HG03442 (cell line): ENCODE data around the gene ETV6.
"Not testable (repeated sequence)": the region's sequence is repeated elsewhere in the genome, so short reads cannot be mapped to it uniquely, and the experiment has no call there.

Source experiments
- ATAC-seq: cut with Tn5 transposase; IDR thresholded peaks from one replicate; pipeline ENCODE4 v1.9.1; 2021; ENCODE audit warnings: mild to moderate bottlenecking, moderate library complexity; ENCODE audit not compliant: unreplicated experiment

The ETV6 gene

DNA sequence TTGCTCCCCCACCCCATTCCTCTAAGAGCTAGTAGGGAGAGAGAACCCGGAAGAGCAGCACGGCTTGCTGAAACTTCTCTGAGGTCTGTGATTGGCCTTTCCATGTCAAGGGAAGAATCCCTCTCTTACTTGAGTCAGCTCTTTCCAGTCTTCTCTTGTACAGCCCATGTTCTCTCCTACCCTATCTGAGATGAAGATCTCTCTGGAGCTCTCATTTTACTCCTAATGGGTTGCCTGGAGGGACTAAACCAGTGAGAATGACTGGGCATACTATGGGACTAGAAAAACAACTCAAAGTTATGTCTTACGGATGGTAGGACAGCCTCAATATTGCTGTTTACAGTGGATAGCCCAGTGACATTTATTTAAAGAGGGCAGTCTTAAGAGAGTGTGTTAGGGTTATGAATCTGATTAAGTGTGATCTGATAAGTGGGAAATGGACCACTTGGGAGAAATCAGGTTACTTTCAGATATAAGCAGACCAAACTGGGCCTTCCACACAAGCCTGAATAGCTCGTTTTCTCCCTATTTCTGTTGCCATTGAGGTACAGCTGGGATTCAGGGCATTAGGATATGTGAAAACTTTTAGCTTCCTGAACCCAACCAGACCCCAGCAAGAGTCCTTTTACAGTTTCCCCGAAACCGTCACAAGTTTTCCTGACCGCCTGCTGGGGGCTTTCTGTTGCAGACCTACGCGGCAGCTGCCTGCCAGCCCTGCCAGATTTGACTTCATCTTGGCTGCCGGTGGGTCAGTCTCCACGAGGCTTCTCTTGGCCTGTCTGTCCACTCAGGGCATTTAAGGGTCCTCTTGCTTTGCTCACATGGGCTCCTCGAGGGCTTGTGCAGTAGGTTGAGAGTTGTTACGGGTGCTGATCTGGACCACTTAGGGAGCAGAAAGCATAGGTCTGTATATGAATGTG lies 16.9 kb downstream of the ETV6 start:
- no peak for ATAC-seq

DNA sequence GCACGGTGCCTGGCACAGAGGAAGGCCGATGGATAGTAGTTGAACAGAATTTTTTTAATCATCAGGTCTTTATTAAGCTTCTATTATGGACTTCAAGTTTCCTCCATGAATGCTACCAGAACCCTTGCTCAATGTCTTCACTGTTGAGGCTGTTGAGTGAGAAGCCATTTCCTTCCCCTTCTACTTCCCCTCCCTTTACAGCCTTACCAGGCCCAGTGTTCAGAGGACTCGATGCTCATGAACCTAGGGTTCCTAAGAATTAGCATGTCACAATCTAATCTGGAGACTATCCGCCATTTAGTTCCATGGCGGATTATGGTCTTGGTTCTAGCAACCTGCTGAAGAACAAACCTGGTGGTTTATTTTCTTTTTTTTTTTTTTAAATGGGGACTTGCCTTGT lies 17.7 kb downstream of the ETV6 start:
- ATAC-seq = no peak

DNA sequence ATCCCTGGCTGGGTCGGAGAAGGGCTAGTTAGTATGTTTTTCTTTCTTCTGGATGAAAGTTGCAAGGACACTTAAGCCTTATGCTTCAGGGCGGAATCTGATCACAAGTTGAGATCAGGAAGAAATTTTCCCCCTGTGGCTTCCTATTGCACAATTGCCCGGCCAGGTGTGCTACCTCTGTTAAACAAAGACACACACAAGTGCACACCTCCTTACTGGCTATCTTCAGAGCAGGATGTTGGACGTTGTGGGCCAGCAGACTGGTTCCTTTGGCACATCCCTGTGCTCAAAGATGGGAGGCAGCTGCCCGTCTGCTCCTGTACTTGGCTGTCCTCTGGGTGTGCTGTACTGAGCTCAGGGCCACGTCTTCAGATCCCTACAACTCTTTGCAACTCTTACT lies 19.1 kb downstream of the ETV6 start:
- no peak for ATAC-seq

DNA sequence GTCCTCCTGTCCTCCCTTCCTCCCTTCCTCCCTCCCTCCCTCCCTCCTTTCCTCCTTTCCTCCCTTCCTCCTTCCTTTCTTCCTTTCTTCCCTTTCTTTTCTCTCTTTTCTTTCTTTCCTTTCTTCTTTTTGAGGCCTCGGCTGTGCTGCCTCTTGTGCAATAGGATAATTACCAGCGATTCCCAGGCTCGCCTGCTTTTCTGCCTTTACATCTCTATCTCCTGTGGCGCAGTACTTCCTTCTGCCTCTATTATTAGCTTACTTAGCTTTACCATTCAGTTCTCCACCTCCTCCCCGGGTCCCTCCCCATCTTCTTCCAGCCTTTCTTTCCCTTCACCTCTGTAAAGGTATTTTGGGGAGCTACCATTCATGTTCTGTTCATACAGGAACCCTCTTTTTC lies 19.9 kb downstream of the ETV6 start:
- no peak for ATAC-seq

DNA sequence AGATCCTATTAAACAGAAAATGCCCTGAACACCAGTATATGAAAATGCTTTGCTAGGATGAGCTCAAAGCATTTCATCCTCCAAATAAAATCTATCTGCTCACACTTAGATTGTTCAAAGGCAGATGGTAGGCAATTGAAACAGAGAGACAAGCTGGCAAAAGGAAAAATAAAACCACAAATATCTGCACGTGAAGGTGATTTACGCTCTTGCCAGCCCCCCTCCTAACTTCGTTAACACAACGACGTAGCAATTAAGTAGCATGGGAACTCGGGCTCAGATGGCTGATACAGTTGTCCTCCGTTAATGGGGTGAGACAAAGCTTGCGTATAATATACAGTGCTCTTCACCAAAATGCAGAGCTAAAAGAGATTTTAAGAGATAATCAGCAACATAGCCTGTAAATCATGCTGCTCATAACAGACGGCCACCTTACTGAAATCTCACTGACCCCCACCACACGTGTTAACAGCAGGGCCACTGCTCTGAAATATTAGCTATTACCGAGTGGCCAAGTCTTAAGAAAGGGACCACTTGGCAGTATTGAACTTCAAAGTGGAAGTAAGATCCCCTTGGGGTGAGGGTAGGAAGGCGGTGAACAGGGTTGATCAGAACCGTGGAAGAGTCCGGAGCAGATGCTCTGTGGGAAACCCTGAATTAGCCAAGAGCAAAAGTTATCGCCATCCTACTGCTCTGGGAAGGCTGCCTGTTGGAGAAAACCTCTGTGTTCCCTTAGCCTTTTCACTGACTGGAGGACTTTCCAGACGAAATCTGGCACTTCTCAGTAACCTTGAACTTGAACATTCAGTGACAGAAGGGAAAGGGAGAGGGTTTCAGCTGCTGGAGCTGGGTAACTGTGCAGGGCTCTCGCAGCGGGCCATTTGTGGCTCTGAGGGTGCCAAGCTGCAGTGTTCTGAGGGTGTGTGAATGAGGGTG lies 23.1 kb downstream of the ETV6 start:
- ATAC-seq = no peak

DNA sequence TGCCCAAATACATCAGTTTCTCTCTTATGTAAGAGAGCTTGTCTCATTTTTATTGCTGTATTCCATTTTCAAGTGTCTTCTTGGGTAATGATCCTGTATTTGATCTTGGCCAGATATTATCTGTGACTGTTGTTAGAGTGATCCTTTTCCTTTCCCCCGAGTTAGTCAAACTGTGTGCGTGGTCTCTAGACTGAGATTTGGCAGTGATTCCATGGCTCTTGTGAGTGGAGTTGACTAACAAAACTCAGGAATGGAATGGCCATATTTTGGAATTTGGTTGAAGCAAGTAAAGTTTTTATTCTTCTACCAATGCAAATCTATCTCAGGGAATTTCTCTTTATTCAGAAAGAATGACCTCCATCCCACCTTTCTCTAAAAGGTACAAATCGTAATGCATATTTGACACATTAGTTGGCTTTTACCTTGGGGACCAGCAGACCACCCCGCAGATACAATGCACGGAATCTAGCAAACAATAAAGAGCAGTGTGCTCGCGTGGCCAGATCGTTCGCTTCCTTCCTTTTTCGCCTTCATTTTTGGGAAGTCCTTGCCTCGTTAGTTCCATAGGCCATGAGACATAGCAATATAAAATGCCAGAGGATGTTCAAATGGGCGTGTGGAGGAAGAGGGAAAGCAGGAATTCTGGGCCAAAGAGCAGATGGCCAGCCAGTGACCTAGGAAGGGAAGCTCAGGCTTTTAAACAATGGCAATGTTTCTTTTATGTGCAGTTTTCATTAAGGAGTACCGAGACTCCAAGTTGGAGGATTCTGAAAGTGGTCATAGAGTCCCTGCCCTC lies 24.4 kb downstream of the ETV6 start:
- no peak for ATAC-seq

DNA sequence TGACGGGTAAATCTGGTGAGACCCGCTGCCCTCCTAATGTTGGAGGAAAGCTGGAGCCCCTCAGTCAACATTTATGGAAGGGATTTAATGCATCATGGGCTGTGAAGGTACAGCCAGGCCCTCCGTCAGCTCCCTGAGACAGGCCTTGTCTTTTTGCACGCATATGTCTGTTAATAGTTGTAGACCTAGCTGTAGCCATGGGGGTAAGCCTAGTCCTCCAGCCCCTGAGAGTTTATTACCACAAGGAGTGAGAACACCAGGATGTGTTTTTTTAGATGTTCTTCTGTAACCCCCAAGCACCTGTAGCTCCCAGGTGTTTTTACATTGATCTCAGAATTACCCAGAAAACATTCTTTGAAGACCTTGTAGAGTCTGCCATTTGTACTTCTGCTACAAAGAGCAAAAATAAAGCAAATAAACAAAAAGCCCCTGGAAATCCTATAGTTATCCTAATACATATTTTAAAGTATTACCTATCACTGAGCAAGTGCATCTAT lies 25.5 kb downstream of the ETV6 start:
- ATAC-seq = no peak

DNA sequence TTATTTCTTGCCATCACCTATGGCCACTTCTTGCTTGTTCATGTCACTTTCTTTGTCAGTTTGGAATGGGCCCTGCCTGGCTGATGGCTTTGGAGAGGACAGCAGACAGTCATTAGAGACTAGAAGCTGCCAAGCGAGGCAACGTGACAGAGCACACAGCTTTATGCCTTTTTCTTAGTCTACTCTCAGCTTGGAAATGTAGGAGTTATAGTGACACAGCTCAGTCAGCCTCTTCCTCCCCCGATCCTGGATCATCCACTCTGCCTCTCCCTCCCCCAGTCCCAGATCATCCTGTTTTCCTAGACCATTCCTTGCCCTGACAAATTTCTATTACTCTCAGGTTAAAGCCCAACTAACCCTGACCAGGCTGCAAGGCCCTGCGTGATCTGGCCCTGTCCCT lies 26.6 kb downstream of the ETV6 start:
- ATAC-seq = no peak

DNA sequence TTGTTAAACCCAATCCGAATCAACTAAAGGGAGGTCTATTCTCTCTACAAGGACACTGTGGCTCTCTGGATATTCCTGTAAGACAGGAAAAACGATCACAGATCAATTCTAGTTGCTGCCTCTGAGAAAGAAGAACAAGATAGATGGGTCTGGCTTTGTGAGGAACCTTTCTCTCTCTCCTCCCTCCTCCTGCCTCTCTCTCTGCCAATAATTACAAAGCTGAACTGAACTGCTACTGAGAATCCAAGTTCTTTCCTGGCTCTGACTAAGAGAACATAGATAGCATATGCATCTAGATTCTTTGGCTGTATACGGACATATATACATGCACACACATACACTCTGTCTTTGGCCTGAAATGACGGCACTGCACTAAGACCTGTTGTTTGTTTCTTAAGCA lies 27.6 kb downstream of the ETV6 start:
- ATAC-seq = no peak

DNA sequence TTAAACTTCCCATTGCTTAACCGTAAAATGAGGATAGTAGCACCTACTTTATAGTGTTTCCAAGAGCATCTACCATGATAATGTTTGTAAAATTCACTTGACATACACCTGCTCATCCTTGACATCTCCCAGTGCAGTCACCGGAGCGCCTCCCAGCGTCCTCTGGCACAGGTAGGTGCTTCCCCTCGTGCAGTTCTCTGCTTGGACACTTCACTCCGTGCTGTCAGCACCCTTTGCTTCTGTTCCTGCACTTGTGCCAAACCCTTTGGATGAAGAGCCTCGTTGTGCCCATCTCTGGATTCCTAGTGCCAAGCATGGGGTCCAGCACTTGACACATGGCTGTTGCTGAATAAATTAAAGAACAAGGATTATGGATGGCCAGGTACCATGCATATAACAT lies 28.3 kb downstream of the ETV6 start:
- ATAC-seq = no peak

DNA sequence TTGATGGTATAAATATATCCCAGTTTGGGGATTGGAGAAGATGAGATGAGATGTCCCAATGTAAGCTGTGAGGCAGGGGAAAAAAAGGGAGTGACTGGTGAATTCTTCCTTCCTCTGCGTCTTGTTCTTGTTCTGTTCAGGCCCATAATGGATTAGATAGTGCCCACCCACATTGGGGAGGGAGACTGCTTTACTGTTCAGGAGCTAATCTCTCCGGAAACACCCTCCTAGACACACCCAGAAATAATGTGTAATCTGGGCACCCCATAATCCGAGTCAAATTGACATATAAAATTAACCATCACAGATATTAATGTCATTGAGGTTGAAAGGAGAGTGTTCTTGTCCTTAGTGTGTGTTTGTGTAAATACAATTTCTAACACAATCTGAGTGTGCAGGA lies 29.3 kb downstream of the ETV6 start:
- no peak for ATAC-seq

DNA sequence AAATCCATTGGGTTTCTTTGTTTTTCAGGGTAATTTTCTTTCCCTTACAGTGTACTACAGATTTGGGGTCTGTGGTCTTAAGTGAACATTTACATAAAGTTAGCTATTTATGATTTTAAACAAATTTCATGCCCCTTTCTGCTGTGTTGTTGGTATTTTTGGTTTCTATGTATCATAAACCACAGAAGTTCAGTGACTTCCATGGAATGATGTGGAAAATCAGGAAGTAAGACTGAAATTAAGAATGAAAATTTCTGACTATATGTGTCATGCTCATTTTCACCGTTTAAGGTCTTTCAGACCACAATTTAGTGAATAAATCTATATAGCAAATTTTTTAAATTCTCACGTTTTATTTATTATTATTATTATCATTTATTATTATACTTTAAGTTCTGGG lies 31.7 kb downstream of the ETV6 start:
- ATAC-seq = no peak

DNA sequence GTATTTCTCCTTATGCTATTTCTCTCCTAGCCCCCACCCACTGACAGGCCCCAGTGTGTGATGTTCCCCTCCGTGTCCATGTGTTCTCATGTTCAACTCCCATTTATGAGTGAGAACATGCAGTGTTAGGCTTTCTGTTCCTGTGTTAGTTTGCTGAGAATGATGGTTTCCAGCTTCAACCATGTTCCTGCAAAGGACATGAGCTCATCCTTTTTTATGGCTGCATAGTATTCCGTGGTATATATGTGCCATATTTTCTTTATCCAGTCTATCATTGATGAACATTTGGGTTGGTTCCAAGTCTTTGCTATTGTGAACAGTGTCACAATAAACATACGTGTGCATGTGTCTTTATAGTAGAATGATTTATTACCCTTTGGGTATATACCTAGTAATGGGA lies 32.2 kb downstream of the ETV6 start:
- not testable (repeated sequence) for ATAC-seq

DNA sequence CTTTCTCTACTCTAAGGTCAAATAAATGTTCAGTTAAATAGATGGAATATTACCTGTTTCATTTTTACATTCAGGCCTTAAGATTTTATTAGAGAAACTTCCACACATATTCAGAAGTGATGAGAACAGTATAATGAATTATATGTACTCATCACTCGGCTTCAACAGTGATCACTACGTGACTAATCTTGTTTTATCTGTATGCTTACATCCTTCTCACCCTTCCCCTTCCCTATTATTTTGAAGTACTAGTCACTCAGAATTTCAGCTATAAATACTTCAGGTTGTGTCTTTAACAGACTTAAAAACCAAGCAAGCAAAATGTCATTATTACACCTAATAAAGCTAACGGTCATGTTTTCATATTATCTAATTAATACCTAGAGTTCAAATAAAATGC lies 34.9 kb downstream of the ETV6 start:
- no peak for ATAC-seq

DNA sequence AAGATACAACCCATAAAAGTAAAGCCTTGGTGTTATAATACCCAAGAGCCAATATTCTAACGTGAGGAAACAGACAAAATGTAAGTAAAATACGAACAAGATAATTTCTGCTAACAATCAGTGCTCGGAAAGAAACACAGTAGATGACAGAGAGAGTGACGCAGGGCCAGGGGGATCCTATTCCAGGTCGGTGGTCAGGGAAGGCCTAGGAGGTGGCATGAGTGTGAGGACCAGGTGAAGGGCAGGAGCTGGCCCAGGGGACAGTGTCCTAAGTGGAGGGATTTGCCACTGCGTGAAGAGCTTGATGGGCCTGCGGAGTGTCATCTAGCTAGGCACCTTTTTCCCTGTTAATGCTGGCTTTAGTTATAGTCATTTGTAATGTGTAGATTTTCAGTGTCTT lies 35.3 kb downstream of the ETV6 start:
- no peak for ATAC-seq

DNA sequence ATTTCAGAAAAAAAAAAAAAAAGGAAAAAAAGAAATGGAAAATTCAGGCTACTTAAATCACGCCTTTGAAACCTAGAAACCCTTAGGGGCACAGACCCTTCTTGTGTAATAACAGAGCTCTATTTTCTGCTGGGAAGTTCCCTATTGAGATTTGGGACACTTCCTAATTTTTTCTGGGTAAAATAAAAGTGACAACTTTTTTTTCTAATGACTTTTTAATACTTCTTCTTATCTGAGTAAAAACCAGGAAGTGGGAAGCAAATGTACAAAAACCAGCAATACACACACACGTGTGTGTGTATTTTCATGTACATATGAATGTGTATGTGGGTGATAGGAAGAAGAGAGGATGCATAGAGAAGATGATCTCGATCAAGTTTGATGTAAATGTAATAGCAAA lies 35.8 kb downstream of the ETV6 start:
- no peak for ATAC-seq

DNA sequence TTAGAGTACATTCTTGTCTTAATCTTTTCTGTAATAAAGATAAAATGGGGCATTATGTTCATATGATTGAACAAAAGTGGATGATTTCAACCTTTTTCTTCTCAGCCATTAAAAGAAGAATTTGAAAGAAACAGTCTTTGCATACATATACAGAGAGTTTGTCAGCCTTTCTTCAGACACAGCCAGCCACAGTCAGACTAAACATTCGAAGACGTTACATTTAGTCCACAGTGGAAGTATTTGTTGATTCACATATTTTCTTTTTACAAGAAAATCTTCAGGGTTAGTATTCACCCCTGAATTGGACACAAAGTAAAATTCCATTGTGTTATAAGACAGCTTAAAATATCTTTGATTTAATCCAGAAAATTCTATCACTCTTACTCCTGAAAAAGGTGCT lies 36.2 kb downstream of the ETV6 start:
- no peak for ATAC-seq

DNA sequence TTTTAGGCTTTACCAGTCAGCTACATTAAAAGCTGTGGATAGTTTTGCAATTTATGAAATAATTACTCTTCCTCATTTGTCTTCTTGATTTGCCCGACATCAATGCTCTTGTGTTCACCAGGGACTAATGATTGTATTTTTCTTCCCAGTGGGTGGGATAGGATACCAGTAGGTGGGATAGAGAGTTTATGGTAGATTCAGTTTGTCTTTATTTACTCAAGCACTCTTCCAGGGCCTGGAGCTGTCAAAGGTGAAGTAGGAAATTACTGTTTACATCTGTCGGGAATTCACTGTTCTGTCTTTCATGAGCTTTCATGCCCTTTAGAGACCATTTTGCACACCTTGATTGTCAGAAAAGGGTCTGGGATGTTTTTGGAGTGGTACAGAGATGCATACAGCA lies 36.6 kb downstream of the ETV6 start:
- no peak for ATAC-seq

DNA sequence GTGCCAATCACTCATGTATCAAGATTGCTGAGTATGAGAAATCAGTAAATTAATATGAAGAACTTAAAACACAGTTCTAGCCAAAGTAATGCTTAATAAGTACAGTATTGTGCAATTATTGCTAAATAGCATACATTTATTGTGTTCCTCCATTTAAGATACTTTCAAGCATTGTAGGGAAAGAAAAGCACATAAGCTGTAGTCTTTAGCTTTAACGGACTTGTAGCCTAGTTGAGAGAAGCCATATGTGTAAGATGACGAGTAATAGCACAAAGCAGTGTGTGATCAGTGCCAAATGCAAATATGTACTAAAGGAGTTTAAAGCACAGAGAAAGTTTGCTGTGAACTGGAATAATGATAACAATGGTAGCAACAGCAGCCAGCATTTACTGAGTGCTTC lies 38.1 kb downstream of the ETV6 start:
- ATAC-seq = no peak

DNA sequence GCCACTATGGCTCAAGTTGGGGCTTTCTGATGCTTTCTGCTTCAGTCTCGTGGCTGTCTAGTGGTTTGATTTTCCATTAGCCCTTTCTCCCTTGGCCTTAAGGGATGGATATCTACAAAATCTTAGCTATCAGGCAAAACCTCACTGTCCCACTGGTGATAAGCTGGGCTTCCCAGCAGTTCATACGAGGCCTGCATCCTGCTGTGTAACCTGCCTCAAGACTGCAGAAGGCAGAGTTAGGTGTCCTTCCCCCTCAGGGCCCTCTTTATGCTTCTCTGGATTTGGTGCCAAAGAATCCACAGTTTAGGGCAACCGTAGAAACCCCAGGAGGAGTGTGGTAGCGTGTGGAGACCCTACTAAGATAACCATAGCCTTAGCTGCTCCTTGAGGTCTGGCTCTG lies 38.9 kb downstream of the ETV6 start:
- ATAC-seq = no peak

DNA sequence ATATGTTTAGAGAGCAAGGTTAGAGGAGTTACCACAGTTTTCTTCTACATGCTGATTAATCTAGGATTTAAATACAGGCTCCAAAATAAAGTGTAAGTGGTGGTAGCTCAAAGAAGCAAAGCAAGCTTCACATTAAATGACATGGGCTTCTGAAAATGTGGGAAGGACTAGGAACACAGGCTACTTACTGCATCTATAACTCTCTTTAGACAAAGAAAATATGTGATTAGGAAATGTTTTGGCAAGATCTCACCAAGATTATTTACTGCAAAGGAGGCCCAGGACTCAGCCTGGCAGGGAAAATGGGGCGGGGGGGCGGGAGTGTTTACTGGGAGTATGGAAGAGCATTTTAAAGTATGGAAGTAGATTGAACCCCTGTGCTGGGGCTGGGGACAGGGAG lies 39.4 kb downstream of the ETV6 start:
- no peak for ATAC-seq
